ENCODE data around the gene ZBTB7C.

ZBTB7C gene

DNA sequence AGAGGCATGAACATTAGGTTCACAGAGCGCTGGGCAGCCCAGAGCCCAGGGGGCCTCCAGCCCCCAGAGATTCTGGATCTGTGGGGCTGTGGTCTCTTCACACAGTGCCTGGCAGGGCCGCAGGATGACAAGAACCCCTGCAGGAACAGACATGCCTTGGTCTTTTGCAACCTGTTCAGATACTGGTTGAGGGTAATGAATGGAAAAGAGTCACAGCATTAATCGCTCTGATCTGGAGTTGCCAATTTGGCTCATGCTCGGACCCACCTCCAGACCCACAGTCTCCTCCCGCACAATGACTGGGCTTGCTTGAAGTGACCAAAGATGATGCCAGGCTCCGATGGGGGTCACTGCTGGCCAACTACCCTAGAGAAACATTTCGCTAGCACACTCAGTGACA, 249.4 kb downstream of the ZBTB7C start:
- FAIRE-seq, result no peak

GRCh38 chr18:48158721-48159120, 250.5 kb downstream of the ZBTB7C start:
- FAIRE-seq, result no peak

- no peak for FAIRE-seq
Observed at GRCh38 chr18:48157956-48158355, 251.2 kb downstream of the ZBTB7C start.

DNA sequence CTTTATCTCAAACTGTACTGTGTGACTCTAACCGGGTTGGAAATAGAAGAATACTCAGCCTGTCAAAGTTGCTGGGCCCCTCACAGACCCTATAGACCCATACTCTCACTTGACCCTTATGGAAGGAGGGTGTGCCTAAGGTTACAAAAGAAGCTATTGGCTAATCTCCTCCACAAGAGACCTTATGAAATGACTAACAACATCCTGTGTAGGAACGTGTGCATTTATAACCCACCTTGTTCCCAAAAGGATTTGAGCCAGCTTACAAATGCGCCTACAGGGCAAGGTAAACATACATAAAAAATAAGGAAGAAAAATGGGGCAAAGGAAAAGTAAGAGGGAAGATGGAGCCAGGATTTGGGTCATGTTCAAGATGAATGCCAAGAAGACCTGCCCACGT, 253.3 kb downstream of the ZBTB7C start:
- no peak for FAIRE-seq

- no peak for FAIRE-seq
Observed at GRCh38 chr18:48154828-48155227, 254.4 kb downstream of the ZBTB7C start.

DNA sequence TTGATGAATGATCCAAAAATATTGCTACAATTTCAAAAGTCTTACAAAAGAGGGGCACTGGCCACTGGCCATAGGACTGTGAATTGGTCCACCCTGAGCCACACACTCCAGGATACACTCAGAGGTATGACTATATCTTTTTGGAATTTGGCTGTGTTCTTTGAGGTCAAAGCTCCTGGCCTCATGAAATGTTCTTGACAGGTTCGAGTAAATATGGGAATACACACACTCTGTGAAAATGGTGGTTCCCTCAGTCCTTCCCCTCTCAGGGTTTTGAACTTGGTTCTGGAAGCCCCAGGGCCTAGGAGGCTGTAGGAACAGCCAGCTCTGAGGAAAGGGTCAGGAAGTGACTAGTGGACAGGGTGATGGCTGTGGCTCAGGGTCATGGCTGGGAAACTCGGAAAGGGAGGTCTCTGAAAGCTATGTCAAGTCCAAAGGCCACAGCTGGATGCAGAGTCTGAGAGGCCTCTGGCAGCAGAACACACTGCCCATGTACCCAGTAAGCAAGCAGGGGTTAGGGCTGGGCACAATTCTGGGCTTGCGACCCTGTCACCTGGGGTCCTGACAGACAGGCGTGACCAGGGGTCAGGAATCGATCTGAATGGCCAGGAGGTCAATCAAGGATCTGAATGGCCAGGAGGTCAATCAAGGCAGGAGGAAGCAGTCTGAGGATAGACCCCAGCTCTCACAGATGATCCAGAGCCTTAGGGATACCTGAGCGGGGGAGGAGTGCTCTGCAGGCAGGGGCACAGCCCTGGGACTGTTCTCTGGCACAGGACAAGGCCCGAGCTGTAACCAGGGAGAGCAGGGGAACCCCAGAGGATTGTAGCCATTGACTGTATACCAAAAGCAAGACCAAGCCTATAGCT, 255.3 kb downstream of the ZBTB7C start:
- no peak for FAIRE-seq

DNA sequence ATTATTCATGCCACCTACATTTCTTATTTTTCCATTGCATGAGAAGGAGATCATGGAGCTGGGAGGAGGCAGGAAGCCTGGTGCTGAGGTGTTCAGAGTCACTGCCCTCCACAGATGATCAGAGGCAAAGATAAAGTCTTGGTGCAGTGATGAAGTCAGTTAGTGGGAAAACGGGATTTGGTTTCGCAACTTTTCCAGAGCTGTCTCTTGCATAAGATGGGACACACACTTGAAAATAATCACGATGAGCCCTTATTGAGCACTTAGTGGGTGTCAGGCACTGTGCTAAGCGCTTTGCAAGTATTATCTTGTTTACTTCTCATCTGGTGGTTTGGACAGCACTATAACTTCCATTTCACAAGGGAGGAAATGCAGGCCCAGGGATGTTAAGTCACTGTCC, 256.6 kb downstream of the ZBTB7C start:
- FAIRE-seq, result no peak

GRCh38 chr18:48151421-48152065, 257.6 kb downstream of the ZBTB7C start:
- FAIRE-seq, result no peak

- FAIRE-seq, result no peak
Observed at GRCh38 chr18:48149020-48149685, 260.0 kb downstream of the ZBTB7C start.

DNA sequence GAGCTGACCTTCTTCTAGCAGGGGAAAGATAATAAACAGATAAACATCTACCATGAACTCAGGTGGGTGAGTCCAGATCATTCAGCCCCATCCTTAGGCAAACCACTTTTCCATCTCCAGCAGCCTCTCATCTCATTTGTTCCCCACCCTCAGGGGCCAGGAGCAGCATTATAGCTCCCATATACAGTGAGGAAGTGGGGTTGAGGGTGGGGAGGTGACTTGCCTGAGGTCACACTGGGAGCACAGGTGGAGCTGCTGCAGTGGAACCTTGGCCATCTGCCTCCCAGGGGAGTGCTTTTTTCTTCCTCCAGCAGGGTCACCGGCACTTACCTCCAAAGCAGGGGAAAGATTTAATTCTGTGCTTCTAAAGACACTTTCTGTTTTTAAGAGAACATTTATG, 266.2 kb downstream of the ZBTB7C start:
- FAIRE-seq, result no peak

- no peak for FAIRE-seq
Observed at GRCh38 chr18:48142353-48142752, 266.8 kb downstream of the ZBTB7C start.

- no peak for FAIRE-seq
Observed at GRCh38 chr18:48140731-48141130, 268.5 kb downstream of the ZBTB7C start.

- FAIRE-seq, result no peak
Observed at GRCh38 chr18:48139431-48140347, 269.5 kb downstream of the ZBTB7C start.

DNA sequence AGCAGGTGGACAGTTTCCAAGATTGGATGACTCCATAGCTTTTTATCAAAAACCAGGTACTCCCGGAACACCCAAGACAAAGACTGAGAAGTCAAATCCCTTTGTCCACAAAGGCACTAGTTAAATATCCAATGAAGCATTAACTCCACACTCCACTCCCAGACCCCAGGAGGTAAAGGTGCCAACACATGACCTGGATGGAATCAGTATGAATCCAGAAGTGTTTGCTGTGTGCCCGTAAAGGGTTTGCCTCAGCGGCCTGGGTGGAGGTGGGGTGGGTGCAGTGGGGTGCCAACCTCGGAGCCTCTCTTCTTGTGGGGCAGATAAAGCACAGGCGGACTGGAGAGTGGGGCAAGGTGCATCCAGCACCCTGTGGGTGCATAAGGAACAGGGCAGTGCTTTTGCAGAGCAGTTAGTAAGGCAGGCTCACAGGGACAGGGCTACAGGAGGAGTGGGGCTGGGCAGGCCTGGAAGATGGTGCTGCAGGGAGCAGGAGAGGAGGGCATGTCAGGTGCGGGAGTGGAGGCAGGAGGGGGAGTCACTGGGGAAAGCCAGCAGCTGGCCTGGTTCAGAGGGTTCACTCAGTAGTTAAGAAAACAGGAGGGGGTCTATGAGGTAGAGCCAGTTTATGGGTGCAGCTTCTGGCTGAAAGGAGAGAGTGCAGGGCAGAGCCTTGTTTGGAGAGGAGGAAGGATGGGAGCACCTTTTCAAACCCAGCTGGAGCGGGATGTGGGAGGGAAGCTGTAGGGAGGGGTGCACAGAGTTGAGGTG, 270.3 kb downstream of the ZBTB7C start:
- FAIRE-seq, result no peak

DNA sequence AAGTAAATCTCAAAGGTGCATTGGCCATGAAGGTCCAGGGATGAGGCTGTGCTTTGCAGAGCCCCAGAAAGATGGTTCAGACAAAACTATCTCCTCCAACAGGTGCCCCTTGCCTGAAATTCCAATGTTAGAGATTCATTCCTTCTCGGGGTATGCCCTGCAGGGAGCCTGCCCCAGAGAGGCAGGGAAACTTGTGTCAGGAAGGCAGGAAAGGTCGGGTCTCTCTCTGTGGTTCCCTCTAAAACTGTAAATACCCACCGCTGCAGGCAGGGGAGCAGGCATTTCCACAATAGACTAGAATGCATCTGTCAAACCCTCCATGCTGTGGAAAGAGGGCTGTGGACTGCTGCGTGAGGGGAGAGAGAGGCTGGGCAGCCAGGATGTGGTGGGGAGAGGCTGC, 271.0 kb downstream of the ZBTB7C start:
- FAIRE-seq, result no peak

DNA sequence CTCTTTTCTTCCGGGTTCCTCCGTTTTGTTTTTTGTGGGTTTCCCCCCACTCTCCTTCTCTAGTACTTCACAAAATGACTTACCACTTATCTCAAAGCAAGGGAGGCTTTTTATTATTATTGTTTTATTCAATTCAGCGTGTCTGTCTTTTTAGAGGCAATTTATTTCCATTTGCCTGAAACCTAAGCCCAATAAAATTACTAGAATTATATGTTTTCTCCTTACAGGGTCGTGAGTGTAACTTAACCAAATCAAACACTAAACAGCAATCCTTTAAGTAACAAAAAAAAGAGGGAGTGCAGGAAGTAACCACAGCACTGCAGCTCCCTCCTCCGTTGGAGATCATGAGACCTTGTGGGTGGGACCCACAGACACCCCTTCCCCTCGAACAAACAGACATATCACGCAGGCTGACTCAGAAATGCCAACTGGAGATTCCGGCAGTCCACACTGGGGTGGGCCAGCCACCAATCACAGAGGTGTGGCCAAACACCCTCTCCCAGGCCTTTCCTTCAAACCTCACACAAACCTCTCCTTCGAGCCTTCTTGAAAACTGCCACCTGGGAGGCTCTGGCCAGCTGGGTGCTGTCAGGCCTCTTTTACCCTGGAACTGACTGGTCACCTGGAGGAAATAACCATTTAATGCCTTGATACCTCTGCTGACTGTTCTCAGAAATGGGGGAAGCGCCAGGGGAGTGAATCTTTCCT, 271.7 kb downstream of the ZBTB7C start:
- no peak for FAIRE-seq

DNA sequence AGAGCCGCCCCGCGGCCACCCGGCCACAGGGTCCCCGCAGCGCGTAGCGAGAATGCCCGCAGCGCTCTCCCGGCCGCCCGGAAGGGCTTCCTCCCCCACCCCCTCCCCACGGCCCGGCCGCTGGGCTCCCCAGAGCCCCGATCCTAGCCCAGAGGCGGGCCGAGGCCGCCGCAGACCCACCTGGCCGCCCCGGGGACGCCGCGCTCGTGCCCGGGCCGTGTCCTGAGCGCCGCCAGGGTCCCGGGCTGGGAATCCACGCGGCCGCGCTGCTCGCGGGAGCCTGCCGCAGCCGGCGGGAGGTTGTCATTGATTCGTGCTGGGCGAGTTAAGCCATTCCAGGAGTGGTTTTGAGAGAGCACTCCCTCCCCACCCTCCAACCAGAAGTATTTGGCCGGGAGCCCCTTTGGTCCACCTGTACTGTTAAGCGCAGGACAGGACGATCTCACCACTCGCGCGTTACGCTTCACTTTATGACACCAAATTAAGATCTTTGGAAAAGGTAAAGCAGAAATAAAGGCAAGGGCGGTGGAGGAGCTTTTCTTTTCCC, 272.3 kb downstream of the ZBTB7C start:
- FAIRE-seq, result no peak

- no peak for FAIRE-seq
Observed at GRCh38 chr18:48136051-48136826, 272.9 kb downstream of the ZBTB7C start.

DNA sequence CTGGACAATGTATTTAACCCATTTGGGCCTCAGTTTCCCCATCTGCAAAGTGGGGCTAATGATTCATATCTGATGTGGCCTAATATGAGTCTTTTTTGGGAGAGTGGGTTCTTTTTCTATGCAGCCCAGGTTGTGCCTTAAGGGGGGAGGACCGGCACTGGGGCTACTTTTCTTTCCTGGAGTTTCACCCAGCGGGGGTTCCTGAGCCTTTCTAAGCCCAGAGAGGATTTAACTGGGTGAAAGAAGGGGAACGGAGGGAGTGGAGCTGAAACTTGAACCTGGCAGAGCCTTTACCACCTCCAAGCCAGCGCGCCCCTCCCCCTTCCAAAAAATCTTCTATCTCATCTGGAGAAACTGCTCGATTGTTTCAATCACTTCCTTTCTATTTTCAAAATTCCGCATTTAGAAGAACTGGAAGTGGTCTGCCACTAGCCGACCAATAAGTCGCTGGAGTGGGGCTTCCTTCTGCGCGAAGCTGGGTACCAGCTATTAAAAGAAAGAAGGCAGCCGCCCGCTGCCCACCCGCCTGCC, 273.7 kb downstream of the ZBTB7C start:
- FAIRE-seq, result no peak

DNA sequence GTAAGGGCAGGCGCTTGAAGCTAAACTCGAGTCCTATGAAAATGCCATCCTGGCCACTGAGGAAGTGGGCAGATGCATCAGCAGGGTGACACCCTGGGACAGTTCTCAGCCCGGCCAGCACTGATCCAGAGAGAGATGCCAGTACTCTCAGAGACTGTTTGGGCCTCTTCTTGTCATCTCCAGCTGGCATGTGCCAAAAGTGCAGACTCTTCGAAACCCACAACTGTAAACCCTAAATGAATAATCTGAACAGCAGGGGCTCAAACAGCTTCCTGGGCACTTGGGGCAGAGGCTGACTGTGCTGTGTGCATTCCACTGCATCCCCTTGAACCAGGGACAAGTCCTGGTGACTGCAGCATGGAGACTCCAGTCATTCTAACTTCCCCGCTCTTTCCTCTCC, 274.6 kb downstream of the ZBTB7C start:
- FAIRE-seq, result no peak
